Activated CD8-positive, alpha-beta memory T cell treated with anti-CD3 and anti-CD28 coated beads for 4 hours (primary cell): Measurements from ENCODE around the gene C19orf53.
"Not testable (repeated sequence)": the region's sequence is repeated elsewhere in the genome, so short reads cannot be mapped to it uniquely, and the experiment has no call there.

ENCODE experiments used
- DNase-seq, 2 donors: peaks; one replicate each; pipeline ENCODE4 v3.0.0-alpha.2; 2020; ENCODE audit warnings: low read depth in 2 of 2

C19orf53 gene

GRCh38 chr19:13774217-13775191 is at the start of gene C19orf53:
C19orf53 (plus strand) TSS chr19:13774456; CDS start chr19:13774478, 22 bp downstream.
- DNase-seq: peak; percentile 74

GRCh38 chr19:13726323-13726722 is 47.9 kb upstream of the C19orf53 start:
- DNase-seq: no peak

- DNase-seq: no peak
Observed at GRCh38 chr19:13727798-13728197, 46.5 kb upstream of the C19orf53 start.

- no peak for DNase-seq
Observed at GRCh38 chr19:13729859-13730258, 44.4 kb upstream of the C19orf53 start.

- DNase-seq: peak; percentile 80 to 88
Observed at GRCh38 chr19:13731147-13731964, 42.9 kb upstream of the C19orf53 start.

GRCh38 chr19:13732337-13732736 is 41.9 kb upstream of the C19orf53 start:
- no peak for DNase-seq

- no peak for DNase-seq
Observed at GRCh38 chr19:13734751-13735150, 39.5 kb upstream of the C19orf53 start.

- no peak for DNase-seq
Observed at GRCh38 chr19:13738073-13738472, 36.2 kb upstream of the C19orf53 start.

GRCh38 chr19:13741893-13742292 is 32.4 kb upstream of the C19orf53 start:
- no peak for DNase-seq

GRCh38 chr19:13742756-13743155 is 31.5 kb upstream of the C19orf53 start:
- no peak for DNase-seq

- DNase-seq: no peak
Observed at GRCh38 chr19:13744174-13744573, 30.1 kb upstream of the C19orf53 start.

- no peak for DNase-seq
Observed at GRCh38 chr19:13747098-13747453, 27.2 kb upstream of the C19orf53 start.

GRCh38 chr19:13748169-13748828 is 26.0 kb upstream of the C19orf53 start:
- no peak for DNase-seq

- DNase-seq: no peak
Observed at GRCh38 chr19:13751436-13751835, 22.8 kb upstream of the C19orf53 start.

- not testable (repeated sequence) for DNase-seq
Observed at GRCh38 chr19:13753622-13754021, 20.6 kb upstream of the C19orf53 start.

GRCh38 chr19:13756210-13756609 is 18.0 kb upstream of the C19orf53 start:
- DNase-seq: no peak

GRCh38 chr19:13757805-13758772 is 16.2 kb upstream of the C19orf53 start:
- no peak for DNase-seq

- no peak for DNase-seq
Observed at GRCh38 chr19:13758795-13759194, 15.5 kb upstream of the C19orf53 start.

- no peak for DNase-seq
Observed at GRCh38 chr19:13761423-13761822, 12.8 kb upstream of the C19orf53 start.

GRCh38 chr19:13762635-13763235 is 11.5 kb upstream of the C19orf53 start:
- no peak for DNase-seq
